Heart right ventricle (tissue), 16 donors: ENCODE measurements around the gene ZNF593OS. TPM values are rescaled to one million over a fixed set of nuclear protein-coding genes. Genes with fewer than 3 reads are reported as not detected.

Experiments used
- ATAC-seq, 8 donors: fragments of 200-7000 bp; cut with Tn5 transposase; one replicate each; pipeline ENCODE4 v1.9.1; 2020; ENCODE audit warnings: mild to moderate bottlenecking in 8 of 8, moderate library complexity in 8 of 8, moderate number of reproducible peaks in 1 of 8
- DNase-seq, 2 donors: peaks; one replicate each; pipeline ENCODE4 v3.0.0-alpha.2; 2020
- H3K27ac ChIP-seq, 10 donors: fragments of 200-600 bp; sonication (generic) in 2 of 10; one replicate each; pipeline versions ENCODE4 v1.5.0 to v1.8.0; 2020 to 2022; ENCODE audit warnings: mild to moderate bottlenecking in 3 of 10
- H3K27me3 ChIP-seq, 7 donors: fragments of 200-600 bp; one replicate each; pipeline ENCODE4 v1.8.0; 2021 to 2022; ENCODE audit warnings: mild to moderate bottlenecking in 2 of 7
- H3K36me3 ChIP-seq, 9 donors: fragments of 200-600 bp; sonication (generic) in 1 of 9; one replicate each; pipeline versions ENCODE4 v1.5.0 to v1.8.0; 2020 to 2022; ENCODE audit warnings: mild to moderate bottlenecking in 2 of 9
- H3K4me1 ChIP-seq, 9 donors: fragments of 200-600 bp; sonication (generic) in 1 of 9; one replicate each; pipeline versions ENCODE4 v1.5.0 to v1.8.0; 2020 to 2022; ENCODE audit warnings: mild to moderate bottlenecking in 4 of 9
- H3K4me3 ChIP-seq, 10 donors: fragments of 200-600 bp; sonication (generic) in 2 of 10; one replicate each; pipeline versions ENCODE4 v1.5.0 to v1.8.0; 2020 to 2022; ENCODE audit warnings: mild to moderate bottlenecking in 7 of 10, moderate library complexity in 2 of 10
- H3K9me3 ChIP-seq, 11 donors: fragments of 200-600 bp in 10 of 11; sonication (generic) in 2 of 11; one replicate each; pipeline versions ENCODE4 v1.5.0 to v1.8.0; 2013 to 2022; ENCODE audit warnings: mild to moderate bottlenecking in 2 of 11, control low read depth in 1 of 11, moderate library complexity in 1 of 11
- CTCF ChIP-seq, 9 donors: fragments of 200-600 bp; sonication (generic) in 2 of 9; IDR thresholded peaks; one replicate each; pipeline versions ENCODE4 v1.5.0 to v1.8.0; 2021 to 2022; ENCODE audit warnings: antibody characterized with exemption in 9 of 9, mild to moderate bottlenecking in 5 of 9, moderate library complexity in 1 of 9
- WGBS, 2 donors: extraction: QIAGEN DNeasy Blood & Tissue Kit; methylation state at CpG; one replicate each; pipeline ENCODE4 v1.1.7; 2013; ENCODE audit warnings: inconsistent platforms in 1 of 2; 5-methylcytosine and 5-hydroxymethylcytosine counted together
- intact Hi-C, 10 donors: fragments of 100-400 bp; cut with DNase I; formaldehyde crosslinking; loops; one replicate each; pipeline versions ENCODE4 v1.11.1 to v1.14.2; 2022
- polyA plus RNA-seq, 2 donors: library from polyadenylated mRNA; stranded (reverse); fragments of 200-250 nt; gene quantifications; one replicate each; pipeline ENCODE4 v1.2.3, GENCODE V29; 2013
- total RNA-seq, 10 donors: library from RNA; stranded (reverse); fragmentation: NEBNext Ultra II Directional in 3 of 10; extraction: Animal tissue kit (Norgen Biotek cat#: 25700) in 3 of 10; gene quantifications; one replicate each; pipeline versions ENCODE4 v1.2.1 to v1.2.4, GENCODE V29; 2021 to 2023
- donor health status: Arrhythmogenic right ventricular cardiomyopathy.
- donor health status: ischemic (EF 13 %, LVEDD 7.1; RV severe dilation, severe dysfunction).
- donor health status: healthy with polysubstance abuse.
- donor health status: DM: no; HTN: yes; CAD: no.
- donor health status: DM: no; HTN: no; CAD: no.
- donor health status: ischemic (EF 25% LVEDD 6.9; RV normal size, moderate dysfunction).
- donor health status: ischemic (EF 25% LVEDD 5.7; RV mildly dilated, moderate dysfunction).
- donor health status: healthy.
- donor health status: DM: yes; HTN: yes; CAD: no.
- donor health status: Ischemic cardiomyopathy.
- donor health status: ischemic (EF 35%, LVEDD 5.7; RV mildly dilated, moderate dysfunction).
- donor health status: nonischemic (EF 11% LVEDD 7.7; RV severe dilation, severe dysfunction).
- donor health status: DM: yes; HTN: yes; CAD: no.
- donor health status: PGD.
- donor health status: ischemic (EF 29% LVEDD 5.4; RV normal size, mild dysfunction).
- donor health status: nonischemic (EF 23%, LVEDD 6.1; RV moderate dilation, normal function).

Gene ZNF593OS
- total and polyA plus RNA-seq, 12 donors, result 0.46 TPM; not detected in 11

DNA sequence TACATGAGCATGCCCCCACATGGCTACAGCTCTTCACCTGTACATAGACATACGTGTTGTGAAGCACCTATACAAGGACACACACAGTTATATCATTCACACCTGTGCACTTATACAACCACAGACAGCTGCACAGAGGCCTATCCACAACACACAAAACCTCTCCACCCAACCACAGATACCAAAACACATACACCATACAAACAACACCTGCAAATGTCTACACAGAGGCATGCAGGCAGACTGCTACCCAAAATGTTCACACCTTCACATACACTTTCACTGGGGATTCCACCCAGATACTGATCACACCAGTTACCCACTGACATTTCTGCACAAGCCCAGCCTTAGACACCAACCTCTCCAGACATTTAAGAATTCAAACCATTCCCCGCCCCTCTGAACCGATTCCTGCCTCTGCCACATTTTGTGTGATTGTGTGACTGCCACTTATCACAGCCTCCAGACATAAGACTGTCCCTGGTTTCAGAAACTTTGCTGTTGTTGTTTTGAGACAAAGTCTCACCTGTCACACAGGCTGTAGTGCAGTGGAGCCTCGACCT is 4.8 kb downstream of the ZNF593OS start:
- no peaks in the 10 kb centered on the region for H3K9me3 ChIP-seq
- TF ChIP-seq CTCF (IDR thresholded peaks at IDR 0.05), result no peak
- H3K4me1 ChIP-seq, result peaks cover 5 to 51% (median 30%) of the 10 kb centered on the region in 9 donors
- peaks cover 0 to 13% (median 0%) of the 10 kb centered on the region in 9 donors for H3K36me3 ChIP-seq
- 87% methylated on average over 4 of the region's 4 CpGs for WGBS, 2 donors
- no peak overlapping the region for H3K4me3 ChIP-seq
- H3K27ac ChIP-seq, result no peak overlapping the region
- intact Hi-C loops, result loop anchor here in 6 of 10 donors (1.0 to 10.0 kb wide), 5 partner anchors 59 to 158 kb away; partner anchors contain the start of gene CEP85 (in 5 of the 6)
- peaks cover 0 to 26% (median 0%) of the 10 kb centered on the region in 7 donors for H3K27me3 ChIP-seq
- ATAC-seq (no peak), DNase-seq (no peak)

- Histone ChIP-seq H3K36me3 (peaks cover 0 to 6% (median 0%) of the 10 kb centered on the region in 9 donors), H3K4me3 (peak overlapping the region in 3 of 10 donors; percentile 10 to 51 (median 47)), H3K27ac (peak overlapping the region in 7 of 10 donors; percentile 44 to 76 (median 66)), H3K9me3 (no peaks in the 10 kb centered on the region), H3K27me3 (peaks cover 0 to 41% (median 0%) of the 10 kb centered on the region in 7 donors), H3K4me1 (peaks cover 10 to 49% (median 33%) of the 10 kb centered on the region in 9 donors)
- 69 to 70% methylated on average over 19 of the region's 19 CpGs for WGBS, 2 donors
- no peak for DNase-seq
- intact Hi-C loops, result loop anchor here in 7 of 10 donors (2.0 to 10.0 kb wide), 7 partner anchors 53 to 160 kb away; partner anchors contain the start of genes CEP85 (in 5 of the 7) and PDIK1L (in 1 of the 7)
- TF ChIP-seq CTCF (IDR thresholded peaks at IDR 0.05), result no peak
- no peak for ATAC-seq
Observed at GRCh38 chr1:26164861-26165842, 6.5 kb downstream of the ZNF593OS start.

DNA sequence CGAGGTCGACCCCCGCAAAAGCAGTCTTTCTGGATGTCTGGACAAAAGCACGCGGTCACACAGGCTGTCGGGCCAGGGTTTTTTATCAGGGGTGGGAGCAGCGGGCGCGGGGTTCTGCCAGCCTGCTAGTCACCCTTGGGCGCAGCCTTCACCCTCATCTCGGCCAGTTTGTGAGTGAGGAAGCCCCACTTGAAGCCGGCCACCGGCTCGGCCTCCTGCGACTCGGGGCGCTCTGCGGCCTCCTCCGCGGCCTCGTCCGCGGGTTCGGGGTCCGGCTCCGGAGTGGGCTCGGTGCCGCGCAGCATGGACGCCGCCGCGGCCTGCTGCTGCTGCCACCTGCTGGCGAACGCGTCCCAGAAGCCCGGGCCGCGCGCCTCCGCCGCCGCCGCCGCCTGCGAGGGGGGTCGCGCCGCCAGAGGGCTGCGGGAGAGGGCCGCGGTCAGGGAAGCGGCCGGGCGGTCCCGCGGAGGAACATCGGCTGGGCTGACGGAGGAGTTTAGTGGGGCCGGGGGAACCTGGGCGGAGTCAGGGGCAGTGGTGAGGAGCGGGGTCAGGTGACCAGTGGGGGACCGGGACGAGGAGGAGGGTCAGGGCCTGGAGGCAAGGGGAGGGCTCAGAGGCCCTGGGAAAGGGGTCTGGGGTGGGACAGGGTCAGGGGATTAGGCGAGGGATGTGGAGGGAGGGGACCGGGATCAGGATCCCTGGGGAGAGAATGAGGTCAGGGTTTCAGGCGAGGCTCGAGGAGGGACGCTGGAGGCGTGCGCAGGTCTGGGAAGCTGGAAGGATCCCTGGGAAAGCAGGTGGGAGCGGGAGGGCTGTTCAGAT is 7.4 kb downstream of the ZNF593OS start:
- DNase-seq, result peak; percentile 47 to 55
- intact Hi-C loops, result loop anchor here in 4 of 10 donors (2.0 to 10.0 kb wide), 4 partner anchors 52 to 161 kb away; partner anchors contain the start of gene PDIK1L (in 1 of the 4)
- Histone ChIP-seq H3K4me3 (peak overlapping the region in 9 of 10 donors; percentile 10 to 52 (median 43)), H3K9me3 (no peaks in the 10 kb centered on the region), H3K27me3 (peaks cover 0 to 43% (median 0%) of the 10 kb centered on the region in 7 donors), H3K4me1 (peaks cover 12 to 53% (median 33%) of the 10 kb centered on the region in 9 donors), H3K36me3 (peaks cover 0 to 6% (median 0%) of the 10 kb centered on the region in 9 donors), H3K27ac (peak overlapping the region in 9 of 10 donors; percentile 13 to 76 (median 65))
- TF ChIP-seq CTCF (IDR thresholded peaks at IDR 0.05), result peak; percentile 51 to 91 (median 73)
- 10% methylated on average over 57 to 72 of the region's 72 CpGs for WGBS, 2 donors
- peak in 7 of 8 donors; percentile 3 to 48 (median 17) for ATAC-seq
